Adipocyte (in vitro differentiated cells): ENCODE measurements around the gene TTC6.

ENCODE experiments used
- DNase-seq: peaks from one replicate; pipeline ENCODE4 v3.0.0-alpha.2; 2015; ENCODE audit warnings: low read depth
- H3K27me3 ChIP-seq: replicated peaks from 2 replicates; pipeline ENCODE4 v1.7.0; 2013; ENCODE audit warnings: mild to moderate bottlenecking, low read length, moderate library complexity; ENCODE audit not compliant: control insufficient read depth, insufficient read depth
- H3K36me3 ChIP-seq: 2 replicates; pipeline ENCODE4 v1.7.0; 2013; ENCODE audit warnings: low read length, mild to moderate bottlenecking, moderate library complexity; ENCODE audit not compliant: control insufficient read depth, insufficient read depth, severe bottlenecking
- H3K4me1 ChIP-seq: 2 replicates; pipeline ENCODE4 v1.7.0; 2013; ENCODE audit warnings: mild to moderate bottlenecking, low read length, moderate library complexity; ENCODE audit not compliant: control insufficient read depth, insufficient read depth
- H3K4me3 ChIP-seq: 2 replicates; pipeline ENCODE4 v1.7.0; 2013; ENCODE audit warnings: mild to moderate bottlenecking, low read length, moderate library complexity
- H3K9ac ChIP-seq: 2 replicates; pipeline ENCODE4 v1.7.0; 2013; ENCODE audit warnings: mild to moderate bottlenecking, low read length, moderate library complexity
- H3K9me3 ChIP-seq: 2 replicates; pipeline ENCODE4 v1.7.0; 2013; ENCODE audit warnings: mild to moderate bottlenecking, low read length, moderate library complexity; ENCODE audit not compliant: control insufficient read depth

Gene TTC6

DNA sequence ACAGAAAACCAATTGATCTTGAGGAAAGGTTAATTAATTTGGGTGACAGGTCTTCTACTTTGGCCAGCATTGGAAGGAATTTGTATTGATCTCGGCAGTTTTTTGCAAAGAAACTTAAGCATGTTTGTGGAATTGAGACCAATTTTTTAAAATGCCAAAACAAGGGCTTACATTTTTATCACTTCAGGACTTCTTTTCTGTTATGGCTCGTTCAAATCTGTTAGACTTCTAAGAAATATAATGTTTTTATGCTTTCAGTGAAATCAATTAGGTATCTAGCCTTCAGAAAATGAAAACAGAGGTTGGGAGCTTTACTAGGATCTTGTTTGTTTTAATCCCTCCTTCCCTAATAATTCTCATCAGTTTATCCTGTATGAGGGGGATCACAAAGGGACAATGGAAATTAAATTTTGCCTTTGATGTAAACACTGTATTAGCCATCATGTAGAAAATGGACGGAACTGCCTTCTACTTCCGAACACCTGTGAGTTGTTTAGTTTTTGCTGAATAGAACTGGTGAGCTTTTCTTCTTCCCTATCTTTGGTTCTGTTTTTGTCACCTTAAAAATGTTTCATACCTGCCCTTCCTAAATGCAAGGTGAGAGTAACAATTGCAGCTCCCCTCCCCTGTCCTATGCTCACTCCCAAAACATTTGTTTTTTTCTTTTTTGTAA, 8.2 kb upstream of the TTC6 start:
- peaks cover 12% of the 10 kb centered on the region for H3K9me3 ChIP-seq
- H3K4me3 ChIP-seq = no peak overlapping the region
- H3K27me3 ChIP-seq = peaks cover 78% of the 10 kb centered on the region
- no peak for DNase-seq
- no peak overlapping the region for H3K9ac ChIP-seq
- no peaks in the 10 kb centered on the region for H3K36me3 ChIP-seq
- H3K4me1 ChIP-seq = no peaks in the 10 kb centered on the region

DNA sequence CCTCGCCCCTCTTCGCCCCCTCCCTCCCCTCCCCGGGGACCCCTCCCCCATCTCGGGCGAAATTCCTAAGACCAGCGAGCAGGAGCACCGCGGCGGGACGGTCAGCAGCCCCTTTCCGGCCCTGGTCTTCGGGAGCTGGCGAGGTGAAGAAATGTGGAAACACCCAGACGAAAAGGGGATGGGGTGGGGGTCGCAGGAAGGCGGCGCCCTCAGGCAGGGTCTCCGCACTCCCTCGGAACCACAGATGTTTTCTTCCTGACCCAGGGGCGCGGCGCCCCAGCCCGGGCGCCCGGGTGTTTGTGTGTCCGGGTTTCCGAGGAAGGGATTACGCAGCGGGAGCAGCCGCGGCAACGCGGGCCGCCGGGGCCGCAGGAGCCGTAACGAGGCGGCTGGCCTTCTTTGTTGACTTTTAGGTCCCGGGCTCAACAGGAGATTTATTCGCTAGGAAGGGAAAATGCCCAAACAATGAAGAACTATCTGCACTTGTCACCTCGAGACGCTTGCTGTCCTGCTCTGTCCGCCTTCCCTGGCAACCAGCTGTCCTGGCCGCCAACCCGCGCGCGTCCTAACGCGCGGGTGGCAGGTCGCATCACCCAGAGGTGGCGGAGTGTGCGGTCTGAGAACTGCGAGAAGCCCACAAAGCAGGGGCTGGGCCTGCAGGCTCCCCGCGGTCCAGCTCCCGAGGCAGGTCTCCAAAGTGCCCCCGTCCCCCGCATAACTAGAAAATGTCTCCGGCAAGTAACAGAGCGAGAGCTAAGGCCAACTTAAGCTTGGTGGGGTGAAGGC, 7.4 kb upstream of the TTC6 start:
- no peak overlapping the region for H3K9ac ChIP-seq
- H3K4me1 ChIP-seq = no peaks in the 10 kb centered on the region
- no peaks in the 10 kb centered on the region for H3K36me3 ChIP-seq
- peaks cover 12% of the 10 kb centered on the region for H3K9me3 ChIP-seq
- peaks cover 86% of the 10 kb centered on the region for H3K27me3 ChIP-seq
- no peak overlapping the region for H3K4me3 ChIP-seq
- DNase-seq = no peak

DNA sequence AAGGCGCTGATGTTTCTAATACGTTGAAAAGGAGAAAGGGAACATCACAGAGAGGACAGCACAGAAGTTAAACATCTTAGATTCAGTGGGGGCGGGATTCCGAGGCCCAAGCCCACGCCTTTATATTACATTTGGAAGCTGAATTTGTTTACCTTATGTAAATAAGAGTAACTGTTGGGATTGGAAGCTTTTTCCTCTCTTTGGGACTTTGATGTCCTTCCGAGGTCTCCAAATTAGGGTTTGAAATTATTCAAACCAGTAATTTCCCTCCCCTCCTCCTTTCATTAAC, 6.8 kb upstream of the TTC6 start:
- H3K4me3 ChIP-seq = no peak overlapping the region
- H3K9ac ChIP-seq = no peak overlapping the region
- H3K9me3 ChIP-seq = peaks cover 12% of the 10 kb centered on the region
- peaks cover 91% of the 10 kb centered on the region for H3K27me3 ChIP-seq
- H3K4me1 ChIP-seq = no peaks in the 10 kb centered on the region
- no peak for DNase-seq
- no peaks in the 10 kb centered on the region for H3K36me3 ChIP-seq

DNA sequence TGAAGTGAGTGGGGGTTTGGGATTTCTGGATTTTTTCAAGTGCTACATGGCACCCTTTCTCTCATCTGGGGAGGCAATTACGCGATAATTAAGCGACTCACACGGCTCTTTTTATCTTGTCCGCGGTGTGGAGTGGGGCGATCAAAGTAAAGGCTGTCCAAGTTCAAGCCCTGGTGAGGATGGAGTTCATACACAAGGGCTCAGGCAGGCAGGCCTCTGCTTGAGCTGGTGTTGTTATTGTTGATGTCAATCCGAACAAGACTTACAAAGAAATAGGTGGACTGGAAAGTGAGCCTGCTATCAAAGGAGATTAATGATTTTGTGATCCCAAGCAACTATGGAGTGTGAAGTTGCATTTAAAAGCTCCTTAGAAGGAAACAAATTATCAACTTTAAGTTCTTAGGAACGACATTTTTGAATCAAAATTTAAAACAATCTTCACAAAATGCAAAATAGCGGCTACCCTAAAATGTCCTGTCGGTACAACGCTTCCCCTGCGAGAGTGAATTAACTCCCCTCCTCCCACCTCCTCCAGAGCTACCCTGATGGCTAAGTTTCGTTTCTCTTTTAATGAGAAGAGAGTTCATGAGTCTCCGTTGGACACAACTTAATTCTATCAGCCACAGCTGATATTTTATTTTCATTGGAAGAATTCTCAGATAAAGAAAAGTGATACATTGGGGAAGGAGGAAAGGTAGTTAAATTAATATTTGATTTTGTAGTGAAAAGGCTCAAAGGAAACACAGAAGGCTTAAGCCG, 6.3 kb upstream of the TTC6 start:
- H3K27me3 ChIP-seq = peaks cover 93% of the 10 kb centered on the region
- H3K4me3 ChIP-seq = no peak overlapping the region
- no peak overlapping the region for H3K9ac ChIP-seq

DNA sequence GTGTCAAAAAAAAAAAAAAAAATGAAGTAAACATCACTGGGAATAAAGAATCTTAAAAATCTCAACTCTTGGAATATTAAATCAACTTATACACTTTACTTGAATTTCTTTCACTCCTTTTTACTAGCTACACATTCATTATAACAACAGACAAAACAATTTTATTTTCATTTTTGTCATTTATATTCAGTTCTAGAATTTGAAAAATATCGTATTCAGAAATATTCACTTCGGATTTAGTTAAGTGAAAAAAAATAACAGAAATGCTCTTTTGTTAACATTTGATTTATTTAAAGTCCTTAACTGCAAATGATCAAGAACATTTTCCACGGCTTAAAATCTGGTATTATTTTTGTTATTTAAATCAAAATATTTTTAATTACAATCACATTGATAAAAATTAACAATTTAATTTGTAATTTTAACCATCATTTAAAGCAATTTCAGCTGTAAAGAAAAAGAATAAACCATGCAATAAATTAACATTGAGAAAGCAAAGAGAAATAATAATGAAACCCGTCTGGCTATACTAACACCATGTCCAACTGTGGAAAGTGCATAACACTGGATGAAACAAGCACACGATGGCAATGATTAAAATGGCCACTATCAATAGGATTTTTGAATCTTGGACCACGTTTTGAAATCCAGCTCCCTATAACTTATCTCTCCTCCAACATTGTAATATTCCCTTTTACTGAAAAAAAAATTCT, 5.6 kb upstream of the TTC6 start:
- no peak overlapping the region for H3K4me3 ChIP-seq
- H3K9me3 ChIP-seq = peaks cover 12% of the 10 kb centered on the region

More for the DNA sequence above, 6.3 kb upstream of the TTC6 start:
- Histone ChIP-seq H3K4me1 (no peaks in the 10 kb centered on the region), H3K36me3 (no peaks in the 10 kb centered on the region), H3K9me3 (peaks cover 12% of the 10 kb centered on the region)
- no peak for DNase-seq

DNA sequence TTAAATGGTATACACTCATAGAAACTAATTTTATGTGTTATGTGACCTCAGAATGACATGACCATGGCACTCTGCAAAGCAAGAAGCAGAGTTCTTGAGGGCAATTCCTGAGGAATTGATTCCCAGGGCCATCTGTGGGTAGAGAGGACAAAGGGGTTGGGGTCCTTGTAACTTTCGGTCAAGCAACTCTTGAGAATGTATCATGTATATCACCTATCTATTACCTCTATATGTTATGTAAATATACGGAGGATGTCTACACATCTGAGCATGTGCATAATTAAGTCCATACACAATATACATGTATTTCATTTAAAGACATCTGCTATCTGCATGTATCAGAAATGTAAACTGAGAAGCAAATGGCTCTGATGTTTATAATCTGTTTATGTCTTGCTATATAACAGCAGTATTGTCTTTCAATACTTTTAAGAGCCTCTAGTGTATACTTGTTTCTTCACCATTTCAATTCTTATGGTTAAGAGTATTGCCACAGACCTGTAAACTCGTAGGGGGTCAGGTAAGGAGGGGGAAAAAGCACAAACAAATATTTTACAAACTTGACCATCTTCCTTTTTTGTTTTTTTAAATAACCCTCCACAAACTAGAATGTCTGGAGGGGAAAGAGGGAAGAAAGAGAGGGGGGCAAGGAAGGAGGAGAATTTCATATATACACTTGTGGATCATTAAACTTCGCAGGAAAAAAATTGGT, 4.8 kb upstream of the TTC6 start:
- Histone ChIP-seq H3K27me3 (peaks cover 80% of the 10 kb centered on the region), H3K4me3 (no peak overlapping the region), H3K4me1 (no peaks in the 10 kb centered on the region), H3K9ac (no peak overlapping the region), H3K9me3 (peaks cover 8% of the 10 kb centered on the region), H3K36me3 (no peaks in the 10 kb centered on the region)
- no peak for DNase-seq

More for the DNA sequence above, 5.6 kb upstream of the TTC6 start:
- Histone ChIP-seq H3K27me3 (peaks cover 85% of the 10 kb centered on the region), H3K36me3 (no peaks in the 10 kb centered on the region), H3K4me1 (no peaks in the 10 kb centered on the region), H3K9ac (no peak overlapping the region)
- no peak for DNase-seq

DNA sequence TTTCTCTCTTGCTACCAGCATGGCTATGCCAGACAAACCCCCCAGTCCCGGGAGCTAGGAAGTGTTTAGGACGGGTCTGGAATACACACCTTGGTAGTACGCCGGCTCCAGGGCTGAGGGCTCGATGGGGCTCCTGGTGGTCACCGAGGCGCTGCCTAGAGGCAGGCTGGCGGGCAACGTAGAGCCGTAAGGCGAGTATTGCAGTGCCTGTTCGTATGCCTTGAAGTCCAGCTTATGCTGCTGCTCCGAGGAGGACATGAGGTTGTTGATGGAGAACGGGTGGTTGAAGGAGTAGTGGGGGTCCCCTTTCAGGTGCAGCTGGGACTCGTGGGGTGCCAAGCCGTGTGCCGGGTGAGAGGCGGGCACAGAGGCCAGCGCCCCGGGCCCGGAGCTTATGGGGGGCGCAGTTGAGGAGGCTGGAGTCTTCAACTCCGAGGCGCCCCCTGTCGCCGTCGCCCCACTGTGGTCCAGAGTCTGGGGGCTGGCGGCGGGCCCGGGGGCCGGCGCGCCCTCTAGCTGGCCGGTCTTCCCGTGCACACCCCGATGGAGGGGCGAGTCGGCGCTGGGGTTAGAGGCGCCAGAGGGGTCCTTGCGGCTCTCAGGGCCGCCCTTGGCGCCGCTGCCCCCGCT, 4.0 kb upstream of the TTC6 start:
- no peak for DNase-seq
- Histone ChIP-seq H3K4me3 (no peak overlapping the region), H3K9me3 (peaks cover 8% of the 10 kb centered on the region), H3K36me3 (no peaks in the 10 kb centered on the region), H3K4me1 (peaks cover 3% of the 10 kb centered on the region), H3K27me3 (peaks cover 80% of the 10 kb centered on the region), H3K9ac (no peak overlapping the region)

DNA sequence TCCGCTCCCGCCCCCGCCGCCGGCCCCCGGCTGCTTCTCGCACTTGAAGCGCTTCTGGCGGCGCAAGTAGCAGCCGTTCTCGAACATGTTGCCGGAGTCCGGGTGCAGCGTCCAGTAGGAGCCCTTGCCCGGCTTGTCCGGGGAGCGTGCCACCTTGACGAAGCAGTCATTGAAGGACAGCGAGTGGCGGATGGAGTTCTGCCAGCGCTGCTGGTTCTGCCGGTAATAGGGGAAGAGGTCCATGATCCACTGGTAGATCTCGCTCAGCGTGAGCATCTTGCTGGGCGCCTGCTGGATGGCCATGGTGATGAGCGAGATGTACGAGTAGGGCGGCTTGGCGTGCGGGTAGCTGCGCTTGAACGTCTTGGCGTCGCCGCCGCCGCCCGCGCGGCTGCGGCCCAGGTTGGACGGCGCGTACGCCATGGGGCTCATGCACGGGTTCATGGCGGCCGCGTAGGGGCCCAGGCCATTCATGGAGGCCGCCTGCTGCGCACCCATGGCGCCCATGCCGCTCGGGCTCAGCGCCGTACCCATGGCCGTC, 3.4 kb upstream of the TTC6 start:
- DNase-seq = no peak
- Histone ChIP-seq H3K36me3 (no peaks in the 10 kb centered on the region), H3K9me3 (peaks cover 8% of the 10 kb centered on the region), H3K27me3 (peaks cover 80% of the 10 kb centered on the region), H3K4me3 (no peak overlapping the region), H3K4me1 (peaks cover 3% of the 10 kb centered on the region), H3K9ac (no peak overlapping the region)

DNA sequence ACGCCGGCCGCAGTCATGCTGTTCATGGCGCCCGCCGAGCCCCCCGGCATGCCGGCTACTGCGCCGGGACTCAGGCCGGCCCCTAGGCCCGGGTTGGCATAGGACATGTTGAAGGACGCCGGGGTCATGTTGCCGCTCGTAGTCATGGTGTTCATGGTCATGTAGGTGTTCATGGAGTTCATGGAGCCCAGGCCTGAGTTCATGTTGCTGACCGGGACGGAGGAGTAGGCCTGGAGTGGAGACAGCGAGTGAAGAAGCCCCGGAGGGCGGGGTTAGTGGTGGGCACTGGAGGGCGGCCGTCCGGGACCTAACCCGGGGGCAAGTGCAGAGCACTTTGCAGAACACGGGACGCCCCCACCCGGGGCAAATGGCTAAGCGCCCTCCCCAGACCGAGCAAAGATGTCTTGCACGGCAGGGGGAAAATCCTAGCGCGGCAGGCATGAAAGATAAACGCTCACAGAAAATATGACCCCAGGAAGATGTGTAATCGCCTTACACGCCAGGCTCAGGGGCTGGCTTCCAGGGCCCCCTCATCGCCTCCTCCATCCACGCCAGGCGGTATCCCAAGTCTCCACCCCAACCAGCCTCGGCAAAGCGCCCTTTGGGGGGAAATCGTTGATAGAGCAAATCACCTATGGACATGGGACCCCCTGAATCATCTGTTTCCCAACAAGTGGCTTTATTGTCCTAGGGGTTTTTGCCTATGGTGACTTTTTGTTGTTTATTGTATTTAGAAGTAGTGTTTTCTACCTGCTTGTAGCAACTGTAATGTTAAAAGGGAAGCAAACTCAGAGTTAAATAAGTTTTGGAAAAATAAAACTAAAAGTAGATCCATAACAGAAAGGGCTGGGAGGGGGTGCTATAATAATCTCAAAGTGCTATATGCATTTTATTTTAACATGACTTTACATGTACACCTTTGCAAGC, 2.7 kb upstream of the TTC6 start:
- Histone ChIP-seq H3K9me3 (peaks cover 10% of the 10 kb centered on the region), H3K36me3 (no peaks in the 10 kb centered on the region), H3K4me3 (no peak overlapping the region), H3K9ac (no peak overlapping the region), H3K27me3 (peaks cover 81% of the 10 kb centered on the region), H3K4me1 (peaks cover 3% of the 10 kb centered on the region)
- DNase-seq = no peak
